ACC112 (cell line): ENCODE results near the gene GUCY1B1.

Experiments
- H2AFZ ChIP-seq: fragments of 200-600 bp; sonication (generic); one replicate; pipeline ENCODE4 v1.6.0; 2017; ENCODE audit warnings: antibody characterized with exemption, low read length; ENCODE audit not compliant: unreplicated experiment
- H3K27ac ChIP-seq: fragments of 200-600 bp; sonication (generic); 2 replicates; pipeline ENCODE4 v1.5.1; 2014; ENCODE audit warnings: low read depth, mild to moderate bottlenecking, antibody characterized with exemption, low read length, moderate library complexity
- H3K27me3 ChIP-seq: fragments of 200-600 bp; sonication (generic); 2 replicates; pipeline ENCODE4 v1.6.1; 2014; ENCODE audit warnings: mild to moderate bottlenecking, antibody characterized with exemption, low read length, moderate library complexity, mixed read lengths; ENCODE audit not compliant: insufficient read depth
- H3K36me3 ChIP-seq: fragments of 200-600 bp; sonication (generic); 2 replicates; pipeline ENCODE4 v1.6.1; 2016; ENCODE audit warnings: mild to moderate bottlenecking, antibody characterized with exemption, low read length, moderate library complexity, mixed read lengths; ENCODE audit not compliant: insufficient read depth
- H3K4me1 ChIP-seq: fragments of 200-600 bp; sonication (generic); one replicate; pipeline ENCODE4 v1.6.1; 2016; ENCODE audit warnings: low read length, mixed read lengths; ENCODE audit not compliant: insufficient read depth, unreplicated experiment, control insufficient read depth
- H3K4me3 ChIP-seq: fragments of 200-600 bp; sonication (generic); 2 replicates; pipeline ENCODE4 v1.5.1; 2014; ENCODE audit warnings: mild to moderate bottlenecking, low read depth, low read length
- H3K79me2 ChIP-seq: fragments of 200-600 bp; sonication (generic); one replicate; pipeline ENCODE4 v1.6.0; 2016; ENCODE audit warnings: low read length; ENCODE audit not compliant: control insufficient read depth, unreplicated experiment, insufficient read depth

Gene GUCY1B1

GRCh38 chr4:155735496-155735895 lies 23.3 kb upstream of the GUCY1B1 start:
- Histone ChIP-seq H3K27ac (no peak overlapping the region), H3K4me1 (peaks cover 5% of the 10 kb centered on the region)

GRCh38 chr4:155738548-155738947 lies 20.3 kb upstream of the GUCY1B1 start:
- Histone ChIP-seq H3K36me3 (no peaks in the 10 kb centered on the region), H3K27ac (no peak overlapping the region), H3K4me1 (peaks cover 5% of the 10 kb centered on the region), H3K4me3 (no peak overlapping the region), H2AFZ (no peak overlapping the region), H3K79me2 (no peaks in the 10 kb centered on the region), H3K27me3 (no peaks in the 10 kb centered on the region)

More at GRCh38 chr4:155735496-155735895, 23.3 kb upstream of the GUCY1B1 start:
- H3K27me3 ChIP-seq = no peaks in the 10 kb centered on the region
- H2AFZ ChIP-seq = no peak overlapping the region
- no peak overlapping the region for H3K4me3 ChIP-seq
- no peaks in the 10 kb centered on the region for H3K79me2 ChIP-seq
- no peaks in the 10 kb centered on the region for H3K36me3 ChIP-seq

GRCh38 chr4:155741546-155741945 lies 17.3 kb upstream of the GUCY1B1 start:
- H3K36me3 ChIP-seq = no peaks in the 10 kb centered on the region
- peaks cover 9% of the 10 kb centered on the region for H3K4me1 ChIP-seq
- H3K4me3 ChIP-seq = no peak overlapping the region
- H3K27ac ChIP-seq = no peak overlapping the region
- H2AFZ ChIP-seq = no peak overlapping the region
- H3K27me3 ChIP-seq = no peaks in the 10 kb centered on the region
- no peaks in the 10 kb centered on the region for H3K79me2 ChIP-seq

GRCh38 chr4:155742310-155743015 lies 16.4 kb upstream of the GUCY1B1 start:
- Histone ChIP-seq H3K27ac (no peak overlapping the region), H3K27me3 (no peaks in the 10 kb centered on the region), H3K79me2 (no peaks in the 10 kb centered on the region), H3K36me3 (no peaks in the 10 kb centered on the region), H3K4me1 (peaks cover 9% of the 10 kb centered on the region), H3K4me3 (no peak overlapping the region), H2AFZ (no peak overlapping the region)

- Histone ChIP-seq H3K36me3 (no peaks in the 10 kb centered on the region), H3K27me3 (no peaks in the 10 kb centered on the region), H3K27ac (no peak overlapping the region), H3K79me2 (no peaks in the 10 kb centered on the region), H2AFZ (no peak overlapping the region), H3K4me1 (peaks cover 4% of the 10 kb centered on the region), H3K4me3 (no peak overlapping the region)
Measured at GRCh38 chr4:155745984-155746383, 12.8 kb upstream of the GUCY1B1 start.

GRCh38 chr4:155748039-155748438 lies 10.8 kb upstream of the GUCY1B1 start:
- Histone ChIP-seq H3K4me1 (peaks cover 4% of the 10 kb centered on the region), H3K27me3 (no peaks in the 10 kb centered on the region), H3K4me3 (no peak overlapping the region), H3K79me2 (no peaks in the 10 kb centered on the region), H3K27ac (no peak overlapping the region), H3K36me3 (no peaks in the 10 kb centered on the region), H2AFZ (no peak overlapping the region)

GRCh38 chr4:155749041-155749440 lies 9.8 kb upstream of the GUCY1B1 start:
- H3K27ac ChIP-seq = no peak overlapping the region
- H3K4me1 ChIP-seq = peaks cover 4% of the 10 kb centered on the region
- H3K27me3 ChIP-seq = no peaks in the 10 kb centered on the region
- no peaks in the 10 kb centered on the region for H3K79me2 ChIP-seq
- H3K4me3 ChIP-seq = no peak overlapping the region
- no peak overlapping the region for H2AFZ ChIP-seq
- no peaks in the 10 kb centered on the region for H3K36me3 ChIP-seq

GRCh38 chr4:155751569-155751968 lies 7.3 kb upstream of the GUCY1B1 start:
- Histone ChIP-seq H3K4me3 (no peak overlapping the region), H3K36me3 (no peaks in the 10 kb centered on the region), H3K4me1 (no peaks in the 10 kb centered on the region), H2AFZ (peak overlapping the region; percentile 2), H3K79me2 (no peaks in the 10 kb centered on the region), H3K27me3 (no peaks in the 10 kb centered on the region), H3K27ac (no peak overlapping the region)

- no peaks in the 10 kb centered on the region for H3K27me3 ChIP-seq
- H2AFZ ChIP-seq = no peak overlapping the region
- no peak overlapping the region for H3K4me3 ChIP-seq
- H3K4me1 ChIP-seq = no peaks in the 10 kb centered on the region
- H3K79me2 ChIP-seq = no peaks in the 10 kb centered on the region
- H3K36me3 ChIP-seq = no peaks in the 10 kb centered on the region
- H3K27ac ChIP-seq = no peak overlapping the region
Measured at GRCh38 chr4:155757745-155758265, 1.0 kb upstream of the GUCY1B1 start.

- H3K4me1 ChIP-seq = no peaks in the 10 kb centered on the region
- no peaks in the 10 kb centered on the region for H3K36me3 ChIP-seq
- H2AFZ ChIP-seq = peak overlapping the region; percentile 55
- peak overlapping the region; percentile 80 for H3K4me3 ChIP-seq
- no peak overlapping the region for H3K27ac ChIP-seq
- H3K27me3 ChIP-seq = no peaks in the 10 kb centered on the region
- H3K79me2 ChIP-seq = no peaks in the 10 kb centered on the region
Measured at GRCh38 chr4:155759372-155760252, 791 bp downstream of the GUCY1B1 start.
